ENCODE measurements around the gene ENOX1. TPM values are rescaled to one million over a fixed set of nuclear protein-coding genes. Genes with fewer than 3 reads are reported as not detected.

ENOX1 gene
- total and polyA plus RNA-seq, 4 experiments from 2014 or later = not detected

DNA sequence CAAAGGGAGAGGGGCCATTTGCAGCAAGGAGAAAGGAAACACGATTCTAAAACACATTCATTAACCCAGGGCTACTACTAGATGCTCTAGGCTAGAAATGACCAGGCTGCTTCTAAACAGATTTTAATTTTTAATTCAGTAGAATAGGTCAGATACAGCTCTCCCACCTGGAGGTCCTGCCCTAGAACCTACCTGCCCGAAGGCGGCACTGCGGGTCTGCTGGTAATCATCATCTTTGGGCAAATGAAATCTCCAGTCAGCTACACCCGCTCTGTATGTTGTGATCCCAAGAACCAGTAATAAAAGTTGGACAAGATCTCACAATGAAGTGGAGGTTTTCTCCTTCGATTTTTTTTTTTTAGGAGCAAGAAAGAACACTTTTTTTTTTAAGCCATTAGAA is 345.3 kb downstream of the ENOX1 start:
- no peak overlapping the region for H3K27ac Mint-ChIP-seq
- intact Hi-C loops (cut with micrococcal nuclease) = no loop called here
- Histone ChIP-seq H3K9me3 (ENCODE audit: control insufficient read depth in 1 of 2, low read length in 2 of 2) (no peaks in the 10 kb centered on the region), H3K4me3 (ENCODE audit: low read length in 2 of 2) (no peak overlapping the region), H3K36me3 (ENCODE audit: insufficient read depth, low read length) (no peaks in the 10 kb centered on the region), H3K27me3 (ENCODE audit: insufficient read depth, low read length) (no peaks in the 10 kb centered on the region), H3K27ac (ENCODE audit: low read depth, low read length) (no peak overlapping the region), H3K4me1 (ENCODE audit: insufficient read depth, low read length) (no peaks in the 10 kb centered on the region)
- CTCF ChIA-PET (ENCODE audit: partially characterized antibody) = no interaction called here
- H3K4me1 Mint-ChIP-seq = no peaks in the 10 kb centered on the region
- H3K27me3 Mint-ChIP-seq = peaks cover 0 to 1% of the 10 kb centered on the region in 2 donors
- POLR2A ChIA-PET (ENCODE audit: partially characterized antibody) = no interaction called here
- peaks cover 0 to 2% (median 0%) of the 10 kb centered on the region in 8 donors for H3K9me3 Mint-ChIP-seq
- no peak for DNase-seq
- H3K4me3 Mint-ChIP-seq = no peak overlapping the region
- H3K36me3 Mint-ChIP-seq = no peaks in the 10 kb centered on the region

DNA sequence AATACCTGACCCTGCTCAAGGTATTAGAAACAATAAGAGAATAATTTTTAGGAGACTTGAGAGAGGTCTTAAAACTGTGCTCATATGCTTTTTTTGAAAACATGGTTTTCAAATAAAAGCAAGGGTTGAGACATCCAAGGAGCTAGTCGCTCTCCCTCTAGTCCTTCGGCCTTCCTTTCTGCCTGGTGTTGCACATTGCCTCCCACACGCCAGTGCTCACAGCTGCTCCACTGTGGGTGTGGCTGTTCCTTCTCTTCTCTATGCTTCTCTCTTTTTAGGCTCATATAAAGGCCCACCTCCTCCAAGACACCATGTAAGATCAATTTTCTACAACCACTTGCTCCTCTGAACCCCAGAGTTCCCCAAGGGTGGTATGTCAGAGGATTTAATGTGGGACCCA is 352.6 kb downstream of the ENOX1 start:
- ChIA-PET POLR2A (ENCODE audit: partially characterized antibody) (no interaction called here), CTCF (ENCODE audit: partially characterized antibody) (no interaction called here)

DNA sequence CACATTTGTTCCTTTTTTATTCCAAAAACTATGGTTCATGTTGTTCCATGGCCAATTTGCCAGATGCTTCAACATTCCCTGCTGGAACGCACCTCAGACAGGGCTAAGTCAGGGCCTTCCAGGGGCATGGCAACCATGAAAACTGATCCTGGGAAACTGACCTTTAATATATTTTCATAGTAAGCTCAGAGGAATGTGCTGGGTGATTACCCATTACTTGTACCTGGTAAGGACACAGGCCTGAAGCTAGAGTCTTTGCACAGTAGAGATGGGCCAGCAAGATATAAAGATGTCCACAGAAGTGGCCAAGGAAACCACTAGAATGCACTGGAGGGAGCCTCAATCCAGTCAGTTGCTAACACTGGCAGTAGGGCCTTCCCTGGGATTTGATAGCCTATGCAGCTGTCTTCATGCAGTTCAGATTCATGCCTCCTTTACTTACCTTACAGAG is 353.1 kb downstream of the ENOX1 start:
- DNase-seq = no peak
- ChIA-PET POLR2A (ENCODE audit: partially characterized antibody) (no interaction called here), CTCF (ENCODE audit: partially characterized antibody) (no interaction called here)
- Histone ChIP-seq H3K36me3 (ENCODE audit: insufficient read depth, low read length) (no peaks in the 10 kb centered on the region), H3K4me1 (ENCODE audit: insufficient read depth, low read length) (no peaks in the 10 kb centered on the region), H3K9me3 (ENCODE audit: control insufficient read depth in 1 of 2, low read length in 2 of 2) (no peaks in the 10 kb centered on the region), H3K4me3 (ENCODE audit: low read length in 2 of 2) (no peak overlapping the region), H3K27ac (ENCODE audit: low read depth, low read length) (no peak overlapping the region), H3K27me3 (ENCODE audit: insufficient read depth, low read length) (no peaks in the 10 kb centered on the region)
- Mint-ChIP-seq H3K4me1 (no peaks in the 10 kb centered on the region), H3K4me3 (no peak overlapping the region), H3K36me3 (no peaks in the 10 kb centered on the region), H3K27ac (no peak overlapping the region), H3K27me3 (peaks cover 3 to 5% of the 10 kb centered on the region in 2 donors), H3K9me3 (peaks cover 0 to 3% (median 0%) of the 10 kb centered on the region in 8 donors)
- intact Hi-C loops (cut with micrococcal nuclease) = no loop called here

More for the DNA sequence above, 352.6 kb downstream of the ENOX1 start:
- no peak overlapping the region for H3K27ac ChIP-seq (ENCODE audit: low read depth, low read length)
- H3K9me3 Mint-ChIP-seq = peaks cover 0 to 3% (median 0%) of the 10 kb centered on the region in 8 donors
- intact Hi-C loops (cut with micrococcal nuclease) = no loop called here
- no peaks in the 10 kb centered on the region for H3K36me3 Mint-ChIP-seq
- no peak overlapping the region for H3K4me3 Mint-ChIP-seq
- H3K27me3 Mint-ChIP-seq = peaks cover 3 to 5% of the 10 kb centered on the region in 2 donors
- no peak overlapping the region for H3K4me3 ChIP-seq (ENCODE audit: low read length in 2 of 2)
- no peaks in the 10 kb centered on the region for H3K9me3 ChIP-seq (ENCODE audit: control insufficient read depth in 1 of 2, low read length in 2 of 2)
- H3K27me3 ChIP-seq (ENCODE audit: insufficient read depth, low read length) = no peaks in the 10 kb centered on the region
- H3K27ac Mint-ChIP-seq = no peak overlapping the region
- no peak for DNase-seq
- no peaks in the 10 kb centered on the region for H3K4me1 Mint-ChIP-seq
- H3K36me3 ChIP-seq (ENCODE audit: insufficient read depth, low read length) = no peaks in the 10 kb centered on the region
- H3K4me1 ChIP-seq (ENCODE audit: insufficient read depth, low read length) = no peaks in the 10 kb centered on the region

DNA sequence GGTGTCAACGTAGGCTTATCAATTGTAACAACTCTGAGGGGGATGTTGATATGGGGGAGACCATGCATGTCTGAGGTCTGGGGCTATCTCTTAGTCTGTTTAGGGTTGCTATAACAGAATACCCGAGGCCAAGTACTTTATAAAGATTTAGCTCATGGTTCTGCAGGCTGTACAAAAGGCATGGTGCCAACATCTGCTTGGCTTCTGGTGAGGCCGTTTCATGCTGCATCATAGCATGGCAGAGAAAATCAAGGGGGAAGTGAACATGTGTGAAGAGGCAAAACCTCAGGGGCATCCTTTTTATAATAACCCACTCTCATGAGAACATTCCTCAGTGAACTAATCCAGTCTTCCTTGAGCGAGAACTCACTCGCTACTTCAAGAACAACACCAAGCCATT is 353.8 kb downstream of the ENOX1 start:
- Histone ChIP-seq H3K36me3 (ENCODE audit: insufficient read depth, low read length) (no peaks in the 10 kb centered on the region), H3K27me3 (ENCODE audit: insufficient read depth, low read length) (no peaks in the 10 kb centered on the region), H3K9me3 (ENCODE audit: control insufficient read depth in 1 of 2, low read length in 2 of 2) (no peaks in the 10 kb centered on the region), H3K4me1 (ENCODE audit: insufficient read depth, low read length) (no peaks in the 10 kb centered on the region), H3K4me3 (ENCODE audit: low read length in 2 of 2) (no peak overlapping the region), H3K27ac (ENCODE audit: low read depth, low read length) (no peak overlapping the region)
- ChIA-PET POLR2A (ENCODE audit: partially characterized antibody) (no interaction called here), CTCF (ENCODE audit: partially characterized antibody) (no interaction called here)
- no peak overlapping the region for H3K27ac Mint-ChIP-seq
- peaks cover 0 to 3% (median 0%) of the 10 kb centered on the region in 8 donors for H3K9me3 Mint-ChIP-seq
- no peak for DNase-seq
- H3K36me3 Mint-ChIP-seq = no peaks in the 10 kb centered on the region
- no peaks in the 10 kb centered on the region for H3K4me1 Mint-ChIP-seq
- peaks cover 3 to 5% of the 10 kb centered on the region in 2 donors for H3K27me3 Mint-ChIP-seq
- intact Hi-C loops (cut with micrococcal nuclease) = no loop called here
- H3K4me3 Mint-ChIP-seq = no peak overlapping the region

DNA sequence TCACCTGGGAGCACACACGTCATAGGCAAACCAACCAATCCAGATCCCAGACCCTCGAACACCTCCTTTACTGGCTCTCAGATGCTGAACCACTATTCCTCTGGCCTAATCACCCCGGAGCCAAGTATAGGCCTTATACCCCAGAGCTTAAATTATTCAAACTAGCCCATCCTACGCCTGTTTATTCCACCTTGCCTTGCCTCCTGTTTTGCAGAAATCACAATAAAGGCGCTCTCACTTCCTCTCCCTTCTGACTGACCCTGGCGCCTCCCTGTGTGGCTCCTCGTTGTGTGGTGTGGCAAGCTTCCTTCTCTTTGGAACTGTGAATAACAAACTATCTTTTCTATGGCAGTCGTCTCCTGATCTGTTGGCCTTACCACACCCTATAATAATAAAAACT is 354.9 kb downstream of the ENOX1 start:
- H3K36me3 Mint-ChIP-seq = no peaks in the 10 kb centered on the region
- H3K4me3 ChIP-seq (ENCODE audit: low read length in 2 of 2) = no peak overlapping the region
- ChIA-PET CTCF (ENCODE audit: partially characterized antibody) (no interaction called here), POLR2A (ENCODE audit: partially characterized antibody) (no interaction called here)
- no peaks in the 10 kb centered on the region for H3K4me1 ChIP-seq (ENCODE audit: insufficient read depth, low read length)
- H3K9me3 ChIP-seq (ENCODE audit: control insufficient read depth in 1 of 2, low read length in 2 of 2) = no peaks in the 10 kb centered on the region
- H3K27me3 ChIP-seq (ENCODE audit: insufficient read depth, low read length) = no peaks in the 10 kb centered on the region
- H3K9me3 Mint-ChIP-seq = peaks cover 0 to 3% (median 0%) of the 10 kb centered on the region in 8 donors
- no peaks in the 10 kb centered on the region for H3K4me1 Mint-ChIP-seq
- H3K4me3 Mint-ChIP-seq = peak overlapping the region in 1 of 8 donors; percentile 25
- intact Hi-C loops (cut with micrococcal nuclease) = no loop called here
- H3K27ac Mint-ChIP-seq = no peak overlapping the region
- DNase-seq = no peak
- no peak overlapping the region for H3K27ac ChIP-seq (ENCODE audit: low read depth, low read length)
- peaks cover 3 to 5% of the 10 kb centered on the region in 2 donors for H3K27me3 Mint-ChIP-seq
- no peaks in the 10 kb centered on the region for H3K36me3 ChIP-seq (ENCODE audit: insufficient read depth, low read length)

DNA sequence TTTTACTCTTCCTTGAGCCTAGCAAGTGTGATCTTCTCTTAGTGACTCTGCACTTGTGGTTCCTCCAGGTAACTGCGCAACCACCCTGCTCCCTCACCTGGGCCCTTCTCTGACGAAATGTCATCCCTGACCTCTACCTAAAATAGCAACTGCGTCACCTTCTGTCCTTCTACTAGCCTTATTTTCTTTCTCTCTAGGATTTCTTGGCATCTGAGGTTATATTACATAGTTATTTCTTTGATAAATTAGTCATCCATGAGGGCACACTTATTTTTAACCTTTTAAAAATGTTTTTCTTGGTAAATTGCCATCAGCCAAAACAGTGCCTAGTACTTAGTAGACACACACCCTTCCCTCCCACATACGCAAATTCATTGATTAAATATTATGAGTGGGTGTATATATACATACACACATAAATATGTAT is 355.5 kb downstream of the ENOX1 start:
- Mint-ChIP-seq H3K36me3 (no peaks in the 10 kb centered on the region), H3K4me3 (no peak overlapping the region), H3K4me1 (no peaks in the 10 kb centered on the region), H3K27me3 (peaks cover 3 to 5% of the 10 kb centered on the region in 2 donors), H3K9me3 (peaks cover 0 to 3% (median 0%) of the 10 kb centered on the region in 8 donors), H3K27ac (no peak overlapping the region)
- no peak overlapping the region for H3K27ac ChIP-seq (ENCODE audit: low read depth, low read length)
- no peaks in the 10 kb centered on the region for H3K4me1 ChIP-seq (ENCODE audit: insufficient read depth, low read length)
- no peaks in the 10 kb centered on the region for H3K9me3 ChIP-seq (ENCODE audit: control insufficient read depth in 1 of 2, low read length in 2 of 2)
- no peak overlapping the region for H3K4me3 ChIP-seq (ENCODE audit: low read length in 2 of 2)
- no peak for DNase-seq
- intact Hi-C loops (cut with micrococcal nuclease) = no loop called here
- ChIA-PET POLR2A (ENCODE audit: partially characterized antibody) (no interaction called here), CTCF (ENCODE audit: partially characterized antibody) (no interaction called here)
- H3K27me3 ChIP-seq (ENCODE audit: insufficient read depth, low read length) = no peaks in the 10 kb centered on the region
- H3K36me3 ChIP-seq (ENCODE audit: insufficient read depth, low read length) = no peaks in the 10 kb centered on the region

DNA sequence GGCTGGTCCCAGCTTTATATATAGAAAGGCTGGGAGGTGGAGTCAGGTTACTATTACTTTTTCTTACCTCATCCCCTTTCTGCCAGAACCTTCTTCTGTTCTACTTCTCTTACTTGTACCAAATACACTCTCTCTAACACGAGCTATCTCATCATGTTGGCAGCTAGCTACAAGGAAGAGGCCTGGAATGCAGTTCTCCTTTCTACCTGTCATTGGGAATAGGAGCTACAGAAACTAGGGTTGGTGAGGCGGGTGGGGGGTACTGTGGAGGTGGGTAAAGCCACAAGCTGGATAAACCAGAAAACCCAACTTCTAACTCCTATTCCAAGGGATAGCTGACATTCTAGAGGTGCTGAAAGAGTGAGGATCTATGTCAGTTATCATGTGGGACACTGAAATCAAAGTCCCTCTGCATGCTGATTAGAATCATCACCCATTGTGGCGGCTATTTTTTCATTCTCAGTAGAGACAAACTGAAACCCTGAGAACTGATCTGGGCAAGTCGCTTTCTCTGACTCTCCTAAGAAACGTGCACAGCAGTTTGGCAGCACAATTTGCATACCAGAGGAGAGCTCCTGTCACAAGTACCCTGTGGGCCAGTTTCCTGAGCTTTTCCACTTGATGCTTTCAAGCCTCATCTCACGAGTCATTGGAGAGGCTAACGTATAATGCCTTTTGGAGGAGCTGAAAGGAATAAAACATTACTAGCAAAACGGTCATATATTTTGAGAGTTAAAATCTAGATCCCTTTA is 358.1 kb downstream of the ENOX1 start:
- no peaks in the 10 kb centered on the region for H3K36me3 Mint-ChIP-seq
- intact Hi-C loops (cut with micrococcal nuclease) = no loop called here
- H3K4me3 Mint-ChIP-seq = no peak overlapping the region
- no peaks in the 10 kb centered on the region for H3K9me3 ChIP-seq (ENCODE audit: control insufficient read depth in 1 of 2, low read length in 2 of 2)
- no peaks in the 10 kb centered on the region for H3K36me3 ChIP-seq (ENCODE audit: insufficient read depth, low read length)
- POLR2A ChIA-PET (ENCODE audit: partially characterized antibody) = no interaction called here
- CTCF ChIA-PET (ENCODE audit: partially characterized antibody) = no interaction called here
- H3K27ac Mint-ChIP-seq = no peak overlapping the region
- no peaks in the 10 kb centered on the region for H3K27me3 ChIP-seq (ENCODE audit: insufficient read depth, low read length)
- H3K27me3 Mint-ChIP-seq = peaks cover 1 to 2% of the 10 kb centered on the region in 2 donors
- no peak for DNase-seq
- H3K4me1 ChIP-seq (ENCODE audit: insufficient read depth, low read length) = no peaks in the 10 kb centered on the region
- H3K4me3 ChIP-seq (ENCODE audit: low read length in 2 of 2) = no peak overlapping the region
- no peaks in the 10 kb centered on the region for H3K4me1 Mint-ChIP-seq
- H3K9me3 Mint-ChIP-seq = no peaks in the 10 kb centered on the region
- H3K27ac ChIP-seq (ENCODE audit: low read depth, low read length) = no peak overlapping the region

Measured in CD4-positive, alpha-beta memory T cell (primary cell).